Measurements from ENCODE around the gene COL6A1.
"Not testable (repeated sequence)": the region's sequence is repeated elsewhere in the genome, so short reads cannot be mapped to it uniquely, and the experiment has no call there.

The COL6A1 gene

DNA sequence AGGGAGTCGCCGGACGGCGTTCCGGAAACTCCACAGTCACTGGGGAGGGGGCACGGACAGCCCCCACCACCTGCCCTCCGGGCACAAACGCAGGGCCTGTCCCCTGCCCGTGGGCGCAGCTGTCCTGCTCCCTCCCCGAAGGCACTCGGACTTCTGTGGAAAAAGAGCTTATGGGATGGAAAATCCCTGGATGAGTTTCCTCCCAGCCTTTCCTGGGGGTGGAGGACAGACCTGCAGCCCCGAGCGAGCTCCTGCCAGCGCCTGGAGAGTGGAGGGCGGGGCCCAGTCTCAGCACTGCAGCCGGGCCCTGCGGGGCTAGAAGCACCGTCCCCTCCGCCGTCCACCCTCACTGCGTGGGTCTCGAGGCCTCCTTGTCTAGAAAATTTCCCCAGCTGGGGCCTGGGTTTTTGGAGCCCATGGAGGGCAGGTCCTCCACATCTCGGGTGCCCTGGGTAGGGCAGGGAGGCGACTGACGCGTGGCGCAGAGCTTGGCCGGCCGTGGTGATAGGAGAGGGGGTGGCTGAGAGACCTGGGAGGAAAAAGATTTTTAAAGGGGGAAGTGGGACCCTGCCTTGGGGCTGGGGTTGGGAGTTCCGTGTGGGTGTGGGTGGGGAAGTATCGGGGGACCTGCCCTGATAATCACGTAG, 6.4 kb upstream of the COL6A1 start:
- in situ Hi-C loops (cut with HindIII; ENCODE audit: low pct_unique_long_range_greater_than_20kb, low sequenced_read_pairs), result no loop called here
- no peak for TF ChIP-seq JUND (IDR thresholded peaks at IDR 0.05; ENCODE audit: low read depth)
- no peak for DNase-seq (ENCODE audit: low read depth in 1 of 2, low spot score in 1 of 2)

DNA sequence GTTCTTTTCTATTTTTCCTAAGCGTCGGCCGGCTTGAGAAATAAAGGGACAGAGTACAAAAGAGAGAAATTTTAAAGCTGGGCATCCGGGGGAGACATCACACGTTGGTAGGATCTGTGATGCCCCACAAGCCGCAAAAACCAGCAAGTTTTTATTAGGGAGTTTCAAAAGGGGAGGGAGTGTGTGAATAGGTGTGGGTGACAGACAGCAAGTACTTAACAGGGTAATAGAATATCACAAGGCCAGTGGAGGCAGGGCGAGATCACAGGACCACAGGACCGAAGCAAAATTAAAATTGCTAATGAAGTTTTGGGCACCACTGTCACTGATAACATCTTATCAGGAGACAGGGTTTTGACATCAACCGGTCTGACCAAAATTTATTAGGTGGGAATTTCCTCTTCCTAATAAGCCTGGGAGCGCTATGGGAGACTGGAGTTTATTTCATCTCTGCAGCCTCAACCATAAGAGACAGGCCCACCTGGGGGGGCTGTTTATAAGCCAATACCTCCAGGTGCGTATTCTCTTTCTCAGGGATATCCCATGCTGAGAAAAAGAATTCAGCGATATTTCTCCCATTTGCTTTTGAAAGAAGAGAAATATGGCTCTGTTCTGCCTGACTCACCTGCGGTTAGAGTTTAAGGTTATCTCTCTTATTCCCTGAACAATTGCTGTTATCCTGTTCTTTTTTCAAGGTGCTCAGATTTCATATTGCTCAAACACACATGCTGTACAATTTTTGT, 5.7 kb upstream of the COL6A1 start:
- DNase-seq (ENCODE audit: low read depth in 1 of 2, low spot score in 1 of 2); in situ Hi-C loops (cut with HindIII; ENCODE audit: low pct_unique_long_range_greater_than_20kb, low sequenced_read_pairs): not testable (repeated sequence)

DNA sequence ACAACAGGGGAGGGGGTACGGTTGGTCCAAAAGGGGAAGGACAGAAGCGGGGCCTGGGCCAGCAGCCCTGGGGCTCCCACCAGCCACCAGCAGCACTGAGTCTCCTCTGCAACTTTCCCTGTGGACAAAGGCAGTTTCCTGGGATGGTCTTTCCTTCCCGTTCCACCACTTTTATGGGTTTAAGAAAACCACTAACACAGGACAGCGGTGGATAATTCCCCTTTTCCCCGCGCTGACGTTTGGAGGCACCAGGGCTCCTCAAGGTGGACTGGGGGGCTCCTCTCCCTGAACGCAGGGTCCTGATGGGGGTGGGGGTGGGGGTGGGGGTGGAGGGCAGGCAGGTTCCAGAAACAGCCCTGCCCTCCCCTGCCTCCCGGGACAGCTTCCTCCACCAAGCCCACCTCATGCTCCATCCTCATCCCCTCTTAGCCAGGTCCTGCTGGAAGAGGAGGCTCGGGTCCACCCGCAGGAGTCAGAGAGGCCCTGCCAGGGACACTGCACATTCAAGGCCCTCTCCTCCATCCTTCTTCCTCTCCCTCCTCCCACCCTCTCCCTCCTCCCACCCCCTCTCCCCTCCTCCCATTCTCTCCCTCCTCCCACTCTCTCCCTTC, 4.8 kb upstream of the COL6A1 start:
- in situ Hi-C loops (cut with HindIII; ENCODE audit: low pct_unique_long_range_greater_than_20kb, low sequenced_read_pairs), result no loop called here
- no peak for DNase-seq (ENCODE audit: low read depth in 1 of 2, low spot score in 1 of 2)
- TF ChIP-seq JUND (IDR thresholded peaks at IDR 0.05; ENCODE audit: low read depth), result no peak

DNA sequence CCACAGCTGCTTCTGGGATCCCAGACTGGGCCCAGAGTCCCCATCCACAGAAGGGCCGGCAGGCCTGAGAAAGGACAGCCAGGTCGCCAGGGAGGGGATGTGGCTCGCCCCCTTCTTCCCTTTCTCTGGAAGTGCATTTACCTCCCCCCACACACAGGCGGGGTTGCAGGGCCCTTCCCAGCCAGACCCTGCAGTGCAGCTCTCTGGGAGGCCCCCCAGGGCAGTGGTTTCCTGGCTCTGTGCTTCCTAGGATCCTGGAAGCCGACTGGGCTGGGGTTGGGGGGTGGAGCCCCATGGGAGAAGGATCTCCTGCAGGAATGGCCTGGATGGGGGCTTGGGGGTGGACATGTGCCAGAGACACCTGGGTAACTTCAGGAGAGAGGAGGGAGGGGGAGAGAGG, 4.2 kb upstream of the COL6A1 start:
- in situ Hi-C loops (cut with HindIII; ENCODE audit: low pct_unique_long_range_greater_than_20kb, low sequenced_read_pairs), result no loop called here
- no peak for DNase-seq (ENCODE audit: low read depth in 1 of 2, low spot score in 1 of 2)
- no peak for TF ChIP-seq JUND (IDR thresholded peaks at IDR 0.05; ENCODE audit: low read depth)

DNA sequence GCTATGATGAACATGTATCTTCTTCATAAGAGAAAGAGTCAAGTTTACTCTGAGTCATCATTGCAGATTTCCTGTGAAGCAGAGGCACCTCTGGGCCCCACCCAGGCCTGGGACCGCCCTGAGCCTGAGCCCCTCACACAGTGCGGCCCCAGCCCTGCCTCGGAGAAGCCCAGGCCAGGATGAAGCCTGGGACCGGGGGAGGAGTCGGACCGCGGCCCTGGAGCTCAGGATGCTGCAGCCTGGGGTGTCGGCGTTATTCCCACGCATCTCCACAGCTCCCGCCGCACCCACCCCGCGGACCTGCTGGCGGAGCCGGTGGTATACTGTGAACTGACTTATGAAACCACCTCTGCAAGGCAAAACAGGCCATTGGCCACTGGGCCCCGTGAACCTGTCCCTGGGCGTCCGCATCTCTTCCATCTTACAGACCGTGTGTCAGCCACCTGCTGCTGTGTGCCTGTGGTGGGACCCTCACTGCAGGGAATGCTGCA, 2.4 kb upstream of the COL6A1 start:
- in situ Hi-C loops (cut with HindIII; ENCODE audit: low pct_unique_long_range_greater_than_20kb, low sequenced_read_pairs), result no loop called here
- no peak for DNase-seq (ENCODE audit: low read depth in 1 of 2, low spot score in 1 of 2)
- no peak for TF ChIP-seq JUND (IDR thresholded peaks at IDR 0.05; ENCODE audit: low read depth)

DNA sequence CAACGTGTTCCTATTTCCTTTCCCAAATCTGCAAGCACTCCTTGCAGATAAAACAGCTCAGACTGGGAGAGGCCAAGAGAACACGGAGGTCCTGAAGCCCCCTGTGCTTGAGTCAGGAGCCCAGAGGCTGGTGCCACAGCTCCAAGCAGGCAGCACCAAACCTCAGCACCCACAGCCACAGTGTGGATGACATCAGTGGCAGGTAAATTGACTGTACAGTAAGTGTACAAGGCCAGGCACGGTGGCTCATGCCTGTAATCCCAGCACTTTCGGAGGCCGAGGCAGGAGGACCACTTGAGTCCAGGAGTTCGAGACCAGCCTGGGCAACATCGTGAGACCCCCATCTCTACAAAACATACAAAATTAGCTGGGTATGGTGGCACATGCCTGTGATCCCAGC, 1.9 kb upstream of the COL6A1 start:
- DNase-seq (ENCODE audit: low read depth in 1 of 2, low spot score in 1 of 2), result no peak
- no peak for TF ChIP-seq JUND (IDR thresholded peaks at IDR 0.05; ENCODE audit: low read depth)

DNA sequence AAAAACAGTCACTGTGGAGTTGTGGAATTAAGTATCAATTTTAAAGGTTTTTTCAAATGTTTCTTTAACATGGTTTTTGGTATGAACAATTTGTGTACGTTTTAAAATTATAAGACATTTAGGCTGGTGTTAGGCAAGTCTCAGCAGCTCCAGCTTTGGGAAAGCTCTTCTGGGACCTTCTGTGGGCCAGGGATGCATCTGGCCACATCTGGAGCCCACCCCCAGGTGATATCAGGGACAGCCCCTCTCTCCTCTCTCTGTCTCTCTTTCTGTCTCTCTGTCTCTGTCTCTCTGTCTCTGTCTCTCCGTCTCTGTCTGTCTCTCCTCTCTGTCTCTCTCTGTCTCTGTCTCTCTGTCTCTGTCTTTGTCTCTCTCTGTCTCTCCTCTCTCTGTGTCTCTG, 1.3 kb upstream of the COL6A1 start:
- in situ Hi-C loops (cut with HindIII; ENCODE audit: low pct_unique_long_range_greater_than_20kb, low sequenced_read_pairs), result no loop called here
- DNase-seq (ENCODE audit: low read depth in 1 of 2, low spot score in 1 of 2), result no peak
- TF ChIP-seq JUND (IDR thresholded peaks at IDR 0.05; ENCODE audit: low read depth), result no peak

More for the DNA sequence above, 1.9 kb upstream of the COL6A1 start:
- in situ Hi-C loops (cut with HindIII; ENCODE audit: low pct_unique_long_range_greater_than_20kb, low sequenced_read_pairs), result no loop called here

DNA sequence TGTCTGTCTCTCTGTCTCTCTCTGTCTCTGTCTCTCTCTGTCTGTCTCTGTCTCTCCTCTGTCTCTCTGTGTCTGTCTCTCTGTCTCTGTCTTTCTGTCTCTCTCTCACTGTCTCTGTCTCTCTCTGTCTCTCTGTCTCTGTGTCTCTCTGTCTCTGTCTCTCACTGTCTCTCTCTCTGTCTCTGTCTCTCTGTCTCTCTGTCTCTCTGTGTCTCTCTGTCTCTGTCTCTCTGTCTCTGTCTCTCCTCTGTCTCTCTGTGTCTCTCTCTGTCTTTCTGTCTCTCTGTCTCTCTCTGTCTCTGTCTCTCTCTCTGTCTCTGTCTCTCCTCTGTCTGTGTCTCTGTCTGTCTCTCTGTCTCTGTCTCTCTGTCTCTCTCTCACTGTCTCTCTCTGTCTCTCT, 873 bp upstream of the COL6A1 start:
- in situ Hi-C loops (cut with HindIII; ENCODE audit: low pct_unique_long_range_greater_than_20kb, low sequenced_read_pairs), result no loop called here
- no peak for DNase-seq (ENCODE audit: low read depth in 1 of 2, low spot score in 1 of 2)

DNA sequence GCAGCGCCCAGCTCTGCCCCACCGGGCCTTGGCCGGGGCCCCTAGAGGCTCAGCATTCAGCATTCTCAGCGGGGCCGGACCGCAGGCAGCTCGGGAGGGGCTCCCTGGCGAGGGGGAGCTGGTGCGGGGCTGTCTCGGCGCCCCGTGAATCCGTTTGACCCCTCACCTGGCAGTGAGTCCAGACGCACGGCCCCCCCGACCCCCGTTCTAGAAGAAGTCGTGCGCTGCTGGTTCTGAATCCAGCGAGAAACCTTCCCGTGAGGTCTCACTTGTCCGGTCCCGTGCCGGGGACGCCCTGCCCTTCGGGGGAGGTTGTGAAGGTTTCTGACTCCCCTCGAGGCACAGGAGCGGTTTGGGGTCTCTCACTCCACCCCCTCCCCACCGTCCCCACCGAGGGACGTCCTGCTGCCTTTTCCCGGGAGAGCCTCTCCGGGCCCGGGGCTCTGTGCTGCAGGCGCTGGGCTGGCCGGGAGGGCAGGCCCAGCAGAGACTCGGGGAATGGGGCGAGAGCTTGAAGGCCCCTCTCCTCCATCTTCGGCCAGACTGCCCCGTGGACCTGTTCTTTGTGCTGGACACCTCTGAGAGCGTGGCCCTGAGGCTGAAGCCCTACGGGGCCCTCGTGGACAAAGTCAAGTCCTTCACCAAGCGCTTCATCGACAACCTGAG, 655 bp downstream of the COL6A1 start:
- DNase-seq (ENCODE audit: low read depth in 1 of 2, low spot score in 1 of 2), result no peak
- in situ Hi-C loops (cut with HindIII; ENCODE audit: low pct_unique_long_range_greater_than_20kb, low sequenced_read_pairs), result no loop called here
- no peak for TF ChIP-seq JUND (IDR thresholded peaks at IDR 0.05; ENCODE audit: low read depth)

More for the DNA sequence above, 873 bp upstream of the COL6A1 start:
- no peak for TF ChIP-seq JUND (IDR thresholded peaks at IDR 0.05; ENCODE audit: low read depth)

DNA sequence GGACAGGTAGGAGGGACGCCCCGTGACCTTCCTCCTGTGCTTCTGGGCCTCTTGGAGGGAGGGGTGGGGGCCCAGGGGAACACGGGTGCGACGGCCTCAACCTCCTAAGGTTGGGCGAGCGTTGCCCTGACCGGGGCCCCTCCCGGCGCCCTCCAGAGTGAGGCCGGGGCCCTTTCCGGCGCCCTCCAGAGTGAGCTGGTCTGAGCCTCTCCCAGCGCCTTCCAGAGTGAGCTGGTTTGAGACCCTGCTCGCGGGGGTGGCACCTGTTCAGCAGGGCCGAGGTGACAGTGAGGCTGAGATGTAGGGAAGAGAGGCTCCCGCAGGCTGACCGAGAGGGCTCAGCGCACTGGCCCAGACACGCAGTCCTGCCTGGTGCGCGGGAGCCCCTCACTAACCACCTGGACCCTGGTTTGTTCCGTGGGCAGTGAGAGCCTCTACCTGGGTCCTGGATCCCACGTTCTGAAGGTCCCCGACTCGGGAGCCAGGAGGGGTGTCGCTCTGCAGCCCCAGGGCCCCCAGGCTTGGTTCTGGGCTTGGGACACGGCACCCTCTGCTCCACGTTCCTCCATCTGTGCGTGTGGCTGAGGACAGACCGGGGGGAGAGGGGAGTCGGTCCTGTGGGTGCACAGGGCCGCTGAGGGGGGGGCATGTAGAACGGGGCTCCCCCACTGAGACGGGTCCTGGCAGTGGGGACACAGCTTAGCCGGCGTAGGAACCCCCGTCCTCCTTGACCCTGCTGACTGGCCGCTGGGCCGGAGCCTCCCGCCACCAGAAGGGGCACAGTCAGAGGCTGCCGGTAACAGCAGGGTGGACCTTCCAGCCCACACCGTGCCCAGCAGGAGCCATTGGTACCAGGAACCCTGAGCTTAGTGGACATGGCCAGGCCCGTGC, 1.4 kb downstream of the COL6A1 start:
- in situ Hi-C loops (cut with HindIII; ENCODE audit: low pct_unique_long_range_greater_than_20kb, low sequenced_read_pairs), result no loop called here
- DNase-seq (ENCODE audit: low read depth in 1 of 2, low spot score in 1 of 2), result no peak
- TF ChIP-seq JUND (IDR thresholded peaks at IDR 0.05; ENCODE audit: low read depth), result no peak

DNA sequence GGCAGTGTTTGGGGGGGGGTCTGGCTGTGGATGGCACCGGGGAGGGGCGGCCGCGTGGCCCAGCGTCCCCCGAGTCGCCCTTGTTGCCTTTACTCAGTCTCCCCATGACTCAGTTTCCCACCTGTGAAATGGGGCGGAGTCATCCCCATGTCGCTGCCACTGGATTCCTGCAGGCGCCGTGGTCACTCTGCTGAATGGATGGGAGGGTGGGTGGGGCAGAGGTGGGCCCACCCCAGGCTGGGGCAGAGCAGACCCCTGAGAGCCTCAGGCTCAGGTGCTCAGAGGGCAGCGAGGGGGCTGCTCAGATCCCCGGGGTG, 2.0 kb downstream of the COL6A1 start:
- TF ChIP-seq JUND (IDR thresholded peaks at IDR 0.05; ENCODE audit: low read depth), result no peak
- in situ Hi-C loops (cut with HindIII; ENCODE audit: low pct_unique_long_range_greater_than_20kb, low sequenced_read_pairs), result no loop called here
- DNase-seq (ENCODE audit: low read depth in 1 of 2, low spot score in 1 of 2), result no peak

DNA sequence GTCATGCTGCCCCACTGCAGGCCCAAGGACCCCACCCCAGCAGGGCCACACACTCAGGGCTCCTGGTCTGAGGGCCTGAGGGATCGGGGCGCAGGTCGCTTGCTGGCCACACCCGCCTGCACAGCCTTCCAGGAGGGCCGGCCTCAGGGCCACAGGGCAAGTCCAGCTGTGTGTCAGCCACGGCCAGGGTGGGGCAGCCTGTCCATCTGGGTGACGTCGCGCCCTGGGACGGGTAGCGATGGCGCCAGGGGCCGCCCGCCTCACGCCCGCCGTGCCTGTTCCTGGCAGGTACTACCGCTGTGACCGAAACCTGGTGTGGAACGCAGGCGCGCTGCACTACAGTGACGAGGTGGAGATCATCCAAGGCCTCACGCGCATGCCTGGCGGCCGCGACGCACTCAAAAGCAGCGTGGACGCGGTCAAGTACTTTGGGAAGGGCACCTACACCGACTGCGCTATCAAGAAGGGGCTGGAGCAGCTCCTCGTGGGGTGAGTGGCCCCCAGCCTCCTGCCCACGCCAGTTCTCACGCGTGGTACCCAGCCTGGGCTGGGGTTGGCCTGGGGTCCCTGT, 2.5 kb downstream of the COL6A1 start:
- no peak for DNase-seq (ENCODE audit: low read depth in 1 of 2, low spot score in 1 of 2)
- in situ Hi-C loops (cut with HindIII; ENCODE audit: low pct_unique_long_range_greater_than_20kb, low sequenced_read_pairs), result no loop called here
- no peak for TF ChIP-seq JUND (IDR thresholded peaks at IDR 0.05; ENCODE audit: low read depth)
